Measurements from ENCODE around the gene SYNPO2.

Gene SYNPO2

DNA sequence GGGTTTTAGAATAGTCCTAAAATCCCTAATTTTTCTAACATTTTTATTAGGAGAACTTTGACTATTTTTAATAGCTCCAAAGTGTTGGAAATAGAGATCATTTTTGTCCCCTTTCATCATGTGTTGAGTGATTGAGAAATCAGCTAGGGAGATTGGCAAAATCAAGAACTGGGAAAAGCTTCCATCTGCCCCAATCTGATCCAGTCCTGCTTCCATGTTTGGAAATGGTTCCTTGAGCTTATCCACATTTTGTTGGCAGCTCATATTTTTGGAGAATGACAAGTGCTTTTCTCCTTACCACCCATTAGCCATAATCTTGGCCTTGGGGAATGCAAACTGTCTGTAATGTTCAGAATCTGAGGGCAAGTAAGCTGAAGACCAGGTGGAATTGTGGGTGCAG, 73.9 kb downstream of the SYNPO2 start:
- Histone ChIP-seq H2AFZ (ENCODE audit: low read length) (no peak overlapping the region), H3K9me3 (ENCODE audit: insufficient read depth, low read depth, low read length) (no peaks in the 10 kb centered on the region), H3K9me2 (replicated peaks; ENCODE audit: low read depth, low read length) (no peaks in the 10 kb centered on the region), H3K36me3 (ENCODE audit: insufficient read depth, low read length) (no peaks in the 10 kb centered on the region), H3K79me2 (ENCODE audit: insufficient read depth, low read length) (no peaks in the 10 kb centered on the region), H3K4me1 (ENCODE audit: insufficient read depth, low read length, poor library complexity, severe bottlenecking) (no peaks in the 10 kb centered on the region), H3K27me3 (ENCODE audit: insufficient read depth, low read length, poor library complexity, severe bottlenecking) (no peaks in the 10 kb centered on the region), H4K20me1 (ENCODE audit: insufficient read depth, low read length, poor library complexity, severe bottlenecking) (no peaks in the 10 kb centered on the region), H3F3A (ENCODE audit: low read depth) (no peaks in the 10 kb centered on the region), H3K4me3 (ENCODE audit: low read length, poor library complexity, severe bottlenecking) (no peak overlapping the region), H3K4me2 (ENCODE audit: low read depth, low read length, poor library complexity, severe bottlenecking) (no peak overlapping the region), H3K9ac (ENCODE audit: low read depth, low read length, poor library complexity, severe bottlenecking) (no peak overlapping the region)
- no peak for TF ChIP-seq CTCF (conservative IDR thresholded peaks at IDR 0.05; ENCODE audit: low read length)
- TF ChIP-seq EZH2phosphoT487 (IDR thresholded peaks at IDR 0.05; ENCODE audit: borderline replicate concordance) = no peak

DNA sequence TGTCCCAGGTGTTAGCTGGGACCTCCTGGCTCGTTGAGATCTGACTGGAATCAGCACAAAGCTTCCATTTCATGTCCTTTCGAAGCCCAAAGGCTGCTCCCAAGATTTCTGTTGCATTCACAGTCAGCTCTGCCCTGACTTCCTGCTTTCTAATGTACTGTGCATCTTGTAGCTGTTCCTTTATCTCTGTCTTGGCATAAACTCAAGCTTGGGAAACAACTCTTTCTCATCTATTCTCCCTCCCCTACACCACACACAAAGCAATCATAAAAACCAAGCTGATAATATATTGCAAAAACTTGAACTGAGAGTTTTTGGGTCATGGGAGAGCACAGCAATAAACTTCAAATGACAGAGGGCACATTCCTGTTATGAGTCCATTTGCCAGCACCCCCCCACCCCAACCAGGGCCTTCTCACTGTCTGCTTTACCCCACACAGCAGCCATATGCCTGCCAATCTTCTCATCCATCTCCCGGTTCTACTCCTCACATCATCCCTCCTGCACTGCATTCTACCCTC, 76.3 kb downstream of the SYNPO2 start:
- no peaks in the 10 kb centered on the region for H3F3A ChIP-seq (ENCODE audit: low read depth)
- peak overlapping the region; percentile 82 for H2AFZ ChIP-seq (ENCODE audit: low read length)
- no peak overlapping the region for H3K4me3 ChIP-seq (ENCODE audit: low read length, poor library complexity, severe bottlenecking)
- H3K9me3 ChIP-seq (ENCODE audit: insufficient read depth, low read depth, low read length) = no peaks in the 10 kb centered on the region
- H3K4me1 ChIP-seq (ENCODE audit: insufficient read depth, low read length, poor library complexity, severe bottlenecking) = peaks cover 11% of the 10 kb centered on the region
- H3K27me3 ChIP-seq (ENCODE audit: insufficient read depth, low read length, poor library complexity, severe bottlenecking) = no peaks in the 10 kb centered on the region
- H4K20me1 ChIP-seq (ENCODE audit: insufficient read depth, low read length, poor library complexity, severe bottlenecking) = no peaks in the 10 kb centered on the region
- TF ChIP-seq EZH2phosphoT487 (IDR thresholded peaks at IDR 0.05; ENCODE audit: borderline replicate concordance) = no peak
- no peak overlapping the region for H3K9ac ChIP-seq (ENCODE audit: low read depth, low read length, poor library complexity, severe bottlenecking)
- H3K36me3 ChIP-seq (ENCODE audit: insufficient read depth, low read length) = no peaks in the 10 kb centered on the region
- no peaks in the 10 kb centered on the region for H3K9me2 ChIP-seq (replicated peaks; ENCODE audit: low read depth, low read length)
- H3K79me2 ChIP-seq (ENCODE audit: insufficient read depth, low read length) = no peaks in the 10 kb centered on the region
- no peak overlapping the region for H3K4me2 ChIP-seq (ENCODE audit: low read depth, low read length, poor library complexity, severe bottlenecking)

- peak overlapping the region; percentile 47 for H3K4me2 ChIP-seq (ENCODE audit: low read depth, low read length, poor library complexity, severe bottlenecking)
- no peak overlapping the region for H3K9ac ChIP-seq (ENCODE audit: low read depth, low read length, poor library complexity, severe bottlenecking)
- no peaks in the 10 kb centered on the region for H3K79me2 ChIP-seq (ENCODE audit: insufficient read depth, low read length)
- H3K27me3 ChIP-seq (ENCODE audit: insufficient read depth, low read length, poor library complexity, severe bottlenecking) = no peaks in the 10 kb centered on the region
- no peaks in the 10 kb centered on the region for H3K36me3 ChIP-seq (ENCODE audit: insufficient read depth, low read length)
- H2AFZ ChIP-seq (ENCODE audit: low read length) = peak overlapping the region; percentile 96
- no peaks in the 10 kb centered on the region for H4K20me1 ChIP-seq (ENCODE audit: insufficient read depth, low read length, poor library complexity, severe bottlenecking)
- TF ChIP-seq CTCF (conservative IDR thresholded peaks at IDR 0.05; ENCODE audit: low read length) (no peak), EZH2phosphoT487 (IDR thresholded peaks at IDR 0.05; ENCODE audit: borderline replicate concordance) (no peak)
- H3K9me2 ChIP-seq (replicated peaks; ENCODE audit: low read depth, low read length) = no peaks in the 10 kb centered on the region
- no peaks in the 10 kb centered on the region for H3K9me3 ChIP-seq (ENCODE audit: insufficient read depth, low read depth, low read length)
- H3F3A ChIP-seq (ENCODE audit: low read depth) = no peaks in the 10 kb centered on the region
- peaks cover 11% of the 10 kb centered on the region for H3K4me1 ChIP-seq (ENCODE audit: insufficient read depth, low read length, poor library complexity, severe bottlenecking)
- H3K4me3 ChIP-seq (ENCODE audit: low read length, poor library complexity, severe bottlenecking) = no peak overlapping the region
These were observed 78.7 kb downstream of the SYNPO2 start for GRCh38 chr4:118967393-118967792.

- Histone ChIP-seq H3F3A (ENCODE audit: low read depth) (no peaks in the 10 kb centered on the region), H3K36me3 (ENCODE audit: insufficient read depth, low read length) (no peaks in the 10 kb centered on the region), H3K9me3 (ENCODE audit: insufficient read depth, low read depth, low read length) (no peaks in the 10 kb centered on the region), H3K4me3 (ENCODE audit: low read length, poor library complexity, severe bottlenecking) (no peak overlapping the region), H3K9ac (ENCODE audit: low read depth, low read length, poor library complexity, severe bottlenecking) (no peak overlapping the region), H3K4me2 (ENCODE audit: low read depth, low read length, poor library complexity, severe bottlenecking) (peak overlapping the region; percentile 47), H3K79me2 (ENCODE audit: insufficient read depth, low read length) (no peaks in the 10 kb centered on the region), H4K20me1 (ENCODE audit: insufficient read depth, low read length, poor library complexity, severe bottlenecking) (no peaks in the 10 kb centered on the region), H3K9me2 (replicated peaks; ENCODE audit: low read depth, low read length) (no peaks in the 10 kb centered on the region), H3K27me3 (ENCODE audit: insufficient read depth, low read length, poor library complexity, severe bottlenecking) (no peaks in the 10 kb centered on the region), H3K4me1 (ENCODE audit: insufficient read depth, low read length, poor library complexity, severe bottlenecking) (peaks cover 11% of the 10 kb centered on the region), H2AFZ (ENCODE audit: low read length) (peak overlapping the region; percentile 96)
- TF ChIP-seq CTCF (conservative IDR thresholded peaks at IDR 0.05; ENCODE audit: low read length) (no peak), EZH2phosphoT487 (IDR thresholded peaks at IDR 0.05; ENCODE audit: borderline replicate concordance) (no peak)
These were observed 79.4 kb downstream of the SYNPO2 start for GRCh38 chr4:118968005-118968404.

Measured in Loucy (cell line).